Measurements from ENCODE around the gene DYRK3. TPM values are rescaled to one million over a fixed set of nuclear protein-coding genes. Genes with fewer than 3 reads are reported as not detected.
"Not testable (repeated sequence)": the region's sequence is repeated elsewhere in the genome, so short reads cannot be mapped to it uniquely, and the experiment has no call there.

The DYRK3 gene
- total RNA-seq, 1 donor from 2014 or later: 22.7 TPM

DNA sequence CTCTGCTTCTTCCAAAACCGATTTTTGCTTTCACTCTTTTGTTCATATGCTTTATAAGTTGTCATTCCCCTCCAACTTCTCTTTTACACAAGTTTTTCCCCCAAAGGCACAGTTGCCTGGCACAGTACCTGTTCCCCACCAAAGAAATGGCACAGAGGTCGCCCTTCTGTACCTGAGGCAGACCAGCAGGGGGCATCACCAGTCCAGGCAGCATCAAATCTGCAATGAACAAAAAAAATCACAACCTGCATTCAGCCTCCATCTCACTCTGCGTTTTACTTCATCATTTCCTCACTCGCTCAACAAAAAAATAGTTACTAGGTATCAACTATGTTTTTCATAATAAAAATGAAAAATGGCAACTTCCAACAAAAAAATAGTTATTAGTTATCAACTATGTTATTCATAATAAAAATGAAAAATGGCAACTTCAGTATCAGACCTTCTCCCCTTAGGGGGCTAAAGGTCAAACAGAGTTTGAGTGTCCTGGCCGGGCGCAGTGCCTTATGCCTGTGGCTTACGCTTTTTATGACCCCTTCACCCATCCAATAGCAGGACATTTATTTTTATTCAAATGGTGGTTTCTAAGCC lies 27.1 kb upstream of the DYRK3 start:
- H3K27ac ChIP-seq: no peak overlapping the region
- peaks cover 7% of the 10 kb centered on the region for H3K79me2 ChIP-seq (ENCODE audit: low read depth)
- no peaks in the 10 kb centered on the region for H3K27me3 ChIP-seq
- Mint-ChIP-seq H3K36me3 (peaks cover 2% of the 10 kb centered on the region), H3K4me1 (peaks cover 11% of the 10 kb centered on the region), H3K9me3 (no peaks in the 10 kb centered on the region), H3K27me3 (ENCODE audit: insufficient read depth, low read depth) (peaks cover 2% of the 10 kb centered on the region), H3K27ac (no peak overlapping the region), H3K4me3 (no peak overlapping the region)
- TF ChIP-seq EZH2 (IDR thresholded peaks at IDR 0.05) (no peak), EZH2phosphoT487 (IDR thresholded peaks at IDR 0.05) (no peak)
- TF ChIP-seq, protein P1, sequence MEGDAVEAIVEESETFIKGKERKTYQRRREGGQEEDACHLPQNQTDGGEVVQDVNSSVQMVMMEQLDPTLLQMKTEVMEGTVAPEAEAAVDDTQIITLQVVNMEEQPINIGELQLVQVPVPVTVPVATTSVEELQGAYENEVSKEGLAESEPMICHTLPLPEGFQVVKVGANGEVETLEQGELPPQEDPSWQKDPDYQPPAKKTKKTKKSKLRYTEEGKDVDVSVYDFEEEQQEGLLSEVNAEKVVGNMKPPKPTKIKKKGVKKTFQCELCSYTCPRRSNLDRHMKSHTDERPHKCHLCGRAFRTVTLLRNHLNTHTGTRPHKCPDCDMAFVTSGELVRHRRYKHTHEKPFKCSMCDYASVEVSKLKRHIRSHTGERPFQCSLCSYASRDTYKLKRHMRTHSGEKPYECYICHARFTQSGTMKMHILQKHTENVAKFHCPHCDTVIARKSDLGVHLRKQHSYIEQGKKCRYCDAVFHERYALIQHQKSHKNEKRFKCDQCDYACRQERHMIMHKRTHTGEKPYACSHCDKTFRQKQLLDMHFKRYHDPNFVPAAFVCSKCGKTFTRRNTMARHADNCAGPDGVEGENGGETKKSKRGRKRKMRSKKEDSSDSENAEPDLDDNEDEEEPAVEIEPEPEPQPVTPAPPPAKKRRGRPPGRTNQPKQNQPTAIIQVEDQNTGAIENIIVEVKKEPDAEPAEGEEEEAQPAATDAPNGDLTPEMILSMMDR (IDR thresholded peaks at IDR 0.05): peak; percentile 82
- no peaks in the 10 kb centered on the region for H4K20me1 ChIP-seq (ENCODE audit: low read depth)
- H3K4me2 ChIP-seq: no peak overlapping the region
- no peak overlapping the region for H3K9ac ChIP-seq
- no peaks in the 10 kb centered on the region for H3K9me3 ChIP-seq (ENCODE audit: low read depth)
- H3F3A ChIP-seq (ENCODE audit: low read depth): peaks cover 4% of the 10 kb centered on the region
- no peaks in the 10 kb centered on the region for H3K36me3 ChIP-seq
- no peak overlapping the region for H3K4me3 ChIP-seq
- H3K4me1 ChIP-seq: peaks cover 5% of the 10 kb centered on the region
- DNase-seq (ENCODE audit: low spot score): peak; percentile 67
- no peak overlapping the region for H2AFZ ChIP-seq (replicated peaks)

DNA sequence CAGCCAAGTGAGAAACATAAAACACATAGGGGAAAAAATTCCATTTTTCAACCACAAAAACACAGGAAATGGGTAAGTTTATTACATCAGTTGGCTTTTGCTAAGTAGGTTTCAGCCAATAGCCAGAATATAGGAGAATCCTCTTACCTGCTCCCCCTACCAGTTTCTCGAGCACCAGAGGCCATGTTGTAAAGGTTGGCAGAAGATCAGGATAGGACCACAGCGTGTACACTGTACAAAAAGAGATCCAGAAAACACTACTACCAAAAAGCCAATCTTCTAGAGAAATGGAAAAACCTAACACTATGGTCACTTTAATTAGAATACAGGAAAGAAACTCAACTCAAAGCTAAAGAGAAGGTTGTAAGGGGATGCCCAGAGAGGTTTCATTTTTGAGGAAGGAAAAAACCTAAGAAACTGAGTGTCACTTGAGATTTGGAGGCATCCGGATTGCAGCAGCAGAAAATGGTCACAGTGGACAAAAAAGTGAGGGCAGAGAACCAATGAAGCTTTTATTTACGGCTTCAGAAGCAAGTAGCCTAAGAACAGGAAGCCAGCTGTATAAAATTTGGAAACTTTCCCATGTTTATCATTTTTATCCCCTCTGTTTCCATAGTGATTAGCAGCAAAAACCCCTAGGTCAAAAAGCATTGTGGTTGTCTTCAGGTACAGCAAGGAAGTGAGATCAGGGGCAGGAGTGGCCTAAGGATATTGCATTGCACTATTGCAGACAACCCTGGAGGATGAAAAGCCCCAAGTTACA lies 25.9 kb upstream of the DYRK3 start:
- Mint-ChIP-seq H3K4me3 (no peak overlapping the region), H3K27me3 (ENCODE audit: insufficient read depth, low read depth) (no peaks in the 10 kb centered on the region), H3K27ac (no peak overlapping the region), H3K36me3 (peaks cover 2% of the 10 kb centered on the region), H3K4me1 (peaks cover 11% of the 10 kb centered on the region), H3K9me3 (no peaks in the 10 kb centered on the region)
- Histone ChIP-seq H3K36me3 (no peaks in the 10 kb centered on the region), H3K9ac (no peak overlapping the region), H3K79me2 (ENCODE audit: low read depth) (peaks cover 7% of the 10 kb centered on the region), H2AFZ (replicated peaks) (no peak overlapping the region), H3K27me3 (no peaks in the 10 kb centered on the region), H3K27ac (no peak overlapping the region), H3K4me3 (no peak overlapping the region), H3K9me3 (ENCODE audit: low read depth) (no peaks in the 10 kb centered on the region), H3F3A (ENCODE audit: low read depth) (peaks cover 4% of the 10 kb centered on the region), H3K4me1 (peaks cover 5% of the 10 kb centered on the region), H4K20me1 (ENCODE audit: low read depth) (no peaks in the 10 kb centered on the region), H3K4me2 (no peak overlapping the region)
- TF ChIP-seq EZH2 (IDR thresholded peaks at IDR 0.05): no peak
- DNase-seq (ENCODE audit: low spot score): no peak

DNA sequence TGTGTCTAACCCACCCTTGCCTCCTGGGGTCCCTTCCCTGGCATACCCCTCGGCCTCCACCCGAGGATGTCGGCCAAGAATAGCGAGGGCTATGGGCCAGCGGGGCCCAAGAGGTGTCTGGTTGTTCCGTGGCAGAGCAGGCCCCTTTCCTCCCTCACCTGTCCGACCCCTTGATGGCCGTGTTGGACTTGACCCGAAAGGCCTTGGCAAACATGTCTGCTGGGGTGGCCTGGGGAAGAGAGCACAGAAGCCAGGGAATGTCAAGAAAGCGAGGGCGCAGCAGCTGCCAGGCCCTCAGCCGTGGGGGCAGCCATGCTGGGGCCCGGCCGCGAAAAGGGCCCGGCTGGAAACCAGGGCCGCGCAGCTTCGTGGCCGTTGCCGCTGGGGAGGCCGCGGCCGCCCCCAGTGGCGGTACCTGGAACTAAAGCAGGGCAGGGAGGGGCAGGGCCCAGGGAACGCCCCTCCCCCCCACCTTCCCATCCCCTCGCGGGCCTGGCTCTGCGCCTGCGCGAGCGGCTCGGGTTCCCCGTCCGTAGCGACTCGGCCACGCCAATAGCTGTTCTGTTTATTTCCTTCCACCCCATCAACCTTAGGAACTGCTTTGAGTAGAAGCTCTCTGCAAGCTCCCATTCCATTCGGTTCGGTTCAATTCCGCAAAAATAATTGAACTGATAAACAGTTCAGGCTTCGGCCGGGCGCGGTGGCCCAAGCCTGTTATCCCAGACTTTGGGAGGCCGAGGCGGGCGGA lies 23.0 kb upstream of the DYRK3 start, which contains the start of gene EIF2D:
Gene EIF2D, minus strand, starts transcription at position 337 of the 748 bp plus-strand sequence. Its CDS starts 123 bp downstream, at position 214.
- Histone ChIP-seq H4K20me1 (ENCODE audit: low read depth) (no peaks in the 10 kb centered on the region), H3K9me3 (ENCODE audit: low read depth) (no peaks in the 10 kb centered on the region), H2AFZ (replicated peaks) (peak within 1 kb of the TSS; percentile 88), H3K79me2 (ENCODE audit: low read depth) (peaks cover 7% of the 10 kb centered on the region), H3K9ac (peak within 1 kb of the TSS; percentile 88), H3K27ac (peak within 1 kb of the TSS; percentile 51), H3K4me2 (peak within 1 kb of the TSS; percentile 78), H3K36me3 (no peaks in the 10 kb centered on the region), H3F3A (ENCODE audit: low read depth) (peaks cover 4% of the 10 kb centered on the region), H3K4me1 (peaks cover 5% of the 10 kb centered on the region), H3K27me3 (no peaks in the 10 kb centered on the region), H3K4me3 (peak within 1 kb of the TSS; percentile 66)
- Mint-ChIP-seq H3K4me1 (peaks cover 11% of the 10 kb centered on the region), H3K9me3 (no peaks in the 10 kb centered on the region), H3K4me3 (peak within 1 kb of the TSS; percentile 95), H3K27me3 (ENCODE audit: insufficient read depth, low read depth) (peaks cover 2% of the 10 kb centered on the region), H3K36me3 (peaks cover 2% of the 10 kb centered on the region), H3K27ac (peak within 1 kb of the TSS; percentile 98)
- TF ChIP-seq EZH2phosphoT487 (IDR thresholded peaks at IDR 0.05): no peak
- TF ChIP-seq EZH2 (IDR thresholded peaks at IDR 0.05): peak; percentile 55
- TF ChIP-seq, protein P1 (IDR thresholded peaks at IDR 0.05): peak; percentile 85
- DNase-seq (ENCODE audit: low spot score): peak; percentile 97

DNA sequence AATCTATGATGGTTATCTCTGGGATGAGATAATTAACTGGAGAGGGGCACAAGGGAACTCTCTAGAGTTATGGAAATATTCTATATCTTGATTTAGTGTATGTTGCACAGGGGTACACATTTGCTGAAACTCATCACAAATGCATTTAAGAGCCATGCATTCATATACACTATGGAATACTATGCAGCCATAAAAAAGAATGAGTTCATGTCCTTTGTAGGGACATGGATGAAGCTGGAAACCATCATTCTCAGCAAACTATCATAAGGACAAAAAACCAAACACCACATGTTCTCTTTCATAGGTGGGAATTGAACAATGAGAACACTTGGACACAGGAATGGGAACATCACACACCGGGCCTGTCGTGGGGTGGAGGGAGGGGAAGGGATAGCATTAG lies 8.9 kb upstream of the DYRK3 start:
- H3K79me2 ChIP-seq (ENCODE audit: low read depth); H3F3A ChIP-seq (ENCODE audit: low read depth); H3K36me3 ChIP-seq; H4K20me1 ChIP-seq (ENCODE audit: low read depth); H3K27ac ChIP-seq; H3K27ac Mint-ChIP-seq; H3K36me3 Mint-ChIP-seq; H3K4me1 Mint-ChIP-seq; H2AFZ ChIP-seq (replicated peaks); H3K4me3 ChIP-seq; H3K4me1 ChIP-seq; H3K9me3 Mint-ChIP-seq; DNase-seq (ENCODE audit: low spot score); H3K9ac ChIP-seq; H3K4me3 Mint-ChIP-seq; H3K4me2 ChIP-seq; H3K9me3 ChIP-seq (ENCODE audit: low read depth): not testable (repeated sequence)
- H3K27me3 ChIP-seq: peaks cover 15% of the 10 kb centered on the region
- H3K27me3 Mint-ChIP-seq (ENCODE audit: insufficient read depth, low read depth): peaks cover 16% of the 10 kb centered on the region
